ENCODE measurements around the gene BSPH1.
"Not testable (repeated sequence)": the region's sequence is repeated elsewhere in the genome, so short reads cannot be mapped to it uniquely, and the experiment has no call there.

Gene BSPH1, protein sequence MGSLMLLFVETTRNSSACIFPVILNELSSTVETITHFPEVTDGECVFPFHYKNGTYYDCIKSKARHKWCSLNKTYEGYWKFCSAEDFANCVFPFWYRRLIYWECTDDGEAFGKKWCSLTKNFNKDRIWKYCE

GRCh38 chr19:47992070-47992469, at the start of gene BSPH1:
TSS of gene BSPH1 (minus strand) at chr19:47992170. CDS start at chr19:47992081, 89 bp downstream.
- no peak for DNase-seq (ENCODE audit: low spot score)

- DNase-seq (ENCODE audit: low spot score), result no peak
Observed at GRCh38 chr19:48036765-48037164, 44.8 kb upstream of the BSPH1 start.

DNA sequence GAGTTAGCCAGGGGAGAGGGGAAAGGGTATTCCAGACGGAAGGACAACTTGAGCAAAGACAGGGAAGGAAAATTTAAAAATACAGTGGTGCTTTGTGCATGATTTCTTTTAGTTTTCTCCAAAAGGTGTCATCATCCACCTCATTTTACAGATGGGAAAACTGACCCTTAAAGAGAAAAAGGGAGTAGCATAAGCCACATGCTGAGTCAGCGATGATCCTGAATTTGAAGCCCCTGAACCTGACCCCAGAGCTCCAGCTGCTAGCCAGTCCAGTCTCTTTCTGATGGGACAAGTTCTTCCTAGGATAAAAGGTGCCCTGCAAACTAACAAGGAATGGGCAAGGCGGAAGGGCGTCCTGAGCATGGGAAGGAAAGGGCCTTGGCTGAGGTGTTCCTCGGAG, 41.6 kb upstream of the BSPH1 start:
- DNase-seq (ENCODE audit: low spot score), result no peak

- no peak for DNase-seq (ENCODE audit: low spot score)
Observed at GRCh38 chr19:48030073-48030472, 38.1 kb upstream of the BSPH1 start.

GRCh38 chr19:48029431-48029830, 37.5 kb upstream of the BSPH1 start:
- no peak for DNase-seq (ENCODE audit: low spot score)

DNA sequence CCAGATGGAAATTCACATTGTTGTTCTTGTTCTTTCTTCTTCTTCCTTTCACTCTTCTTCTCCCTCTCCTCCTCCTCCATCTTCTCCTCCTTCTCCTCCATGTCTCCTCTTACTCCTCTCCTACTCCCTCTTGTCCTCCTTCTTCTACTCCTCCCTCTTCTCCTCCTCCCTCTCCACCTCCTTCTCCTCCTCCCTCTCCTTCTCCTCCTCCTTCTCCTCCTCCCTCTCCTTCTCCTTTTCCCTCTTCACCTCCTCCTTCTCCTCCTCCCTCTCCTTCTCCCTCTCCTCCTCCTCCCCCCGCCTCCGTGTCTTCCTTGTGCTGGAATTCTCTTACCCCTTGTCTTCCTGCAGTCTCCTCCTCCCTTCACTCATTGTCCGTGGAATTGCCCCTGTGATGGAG, 33.5 kb upstream of the BSPH1 start:
- no peak for DNase-seq (ENCODE audit: low spot score)

GRCh38 chr19:48023518-48023917, 31.5 kb upstream of the BSPH1 start:
- no peak for DNase-seq (ENCODE audit: low spot score)

DNA sequence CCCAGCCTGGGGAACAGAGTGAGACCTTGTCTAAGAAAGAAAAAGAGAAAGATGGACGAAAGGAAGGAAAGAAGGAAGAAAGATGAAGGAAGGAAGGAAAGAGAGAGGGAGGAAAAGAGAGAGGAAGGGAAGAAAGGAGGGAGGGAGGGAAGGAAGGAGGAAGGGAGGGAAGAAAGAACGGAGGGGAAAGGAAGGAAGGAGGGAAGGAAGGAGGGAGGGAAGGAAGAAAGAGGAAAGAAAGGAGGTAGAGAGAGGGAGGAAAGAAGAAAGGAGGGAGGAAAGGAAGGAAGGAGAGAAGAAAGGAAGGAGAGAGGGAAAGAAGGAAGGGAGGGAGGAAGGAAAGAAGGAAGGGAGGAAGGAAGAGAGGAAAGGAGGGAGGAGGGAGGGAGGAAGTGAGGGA, 31.0 kb upstream of the BSPH1 start:
- DNase-seq (ENCODE audit: low spot score), result no peak

DNA sequence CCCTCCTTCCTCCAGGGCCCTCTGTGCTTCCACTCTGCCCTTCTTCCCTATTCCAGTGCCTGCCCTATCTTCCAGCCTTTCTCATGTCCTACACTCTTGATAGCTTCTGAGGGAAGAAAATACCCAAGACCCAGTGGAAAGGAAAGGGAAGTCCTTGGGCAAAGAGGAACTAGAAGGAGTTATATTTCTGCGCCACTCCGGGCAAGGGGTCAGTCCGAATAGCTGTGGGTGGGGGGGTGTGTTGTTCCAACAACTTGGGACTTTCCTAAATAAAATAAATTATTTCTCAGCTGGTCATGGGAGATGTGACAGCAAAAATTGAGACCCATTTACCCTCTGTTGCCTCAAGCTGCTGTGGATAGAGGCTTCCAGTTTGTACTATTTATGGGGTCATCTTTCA, 28.7 kb upstream of the BSPH1 start:
- DNase-seq (ENCODE audit: low spot score), result no peak

- DNase-seq (ENCODE audit: low spot score), result no peak
Observed at GRCh38 chr19:48010932-48011758, 19.2 kb upstream of the BSPH1 start.

GRCh38 chr19:48006762-48007161, 14.8 kb upstream of the BSPH1 start:
- no peak for DNase-seq (ENCODE audit: low spot score)

- DNase-seq (ENCODE audit: low spot score), result no peak
Observed at GRCh38 chr19:48004236-48004635, 12.3 kb upstream of the BSPH1 start.

- DNase-seq (ENCODE audit: low spot score), result no peak
Observed at GRCh38 chr19:48000846-48001245, 8.9 kb upstream of the BSPH1 start.

DNA sequence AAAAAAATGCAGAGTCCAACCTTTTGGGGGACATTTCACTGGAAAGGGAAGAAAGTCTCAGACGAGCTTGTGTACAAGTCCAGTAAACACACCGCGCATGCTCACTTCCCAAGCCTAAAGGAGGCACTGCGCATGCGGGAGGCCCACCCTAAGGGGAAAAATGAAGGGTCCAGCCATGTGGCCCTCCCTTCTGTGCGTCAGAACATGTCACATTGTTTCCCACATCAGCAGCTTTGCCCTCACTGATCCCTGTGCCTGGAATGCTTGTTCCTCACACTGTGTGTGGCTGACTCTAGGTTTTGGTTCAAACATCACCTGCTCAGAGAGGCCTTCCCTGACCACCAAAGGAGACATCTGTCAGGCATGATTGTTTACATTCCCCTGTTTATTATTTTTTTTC, 6.8 kb upstream of the BSPH1 start:
- DNase-seq (ENCODE audit: low spot score), result no peak

- DNase-seq (ENCODE audit: low spot score), result no peak
Observed at GRCh38 chr19:47996230-47996727, 4.3 kb upstream of the BSPH1 start.

- DNase-seq (ENCODE audit: low spot score), result no peak
Observed at GRCh38 chr19:47994209-47994802, 2.3 kb upstream of the BSPH1 start, which contains the start of gene ELSPBP1. TSS of gene ELSPBP1 (plus strand) at chr19:47994632. CDS start at chr19:48008668, 14,036 bp downstream.

DNA sequence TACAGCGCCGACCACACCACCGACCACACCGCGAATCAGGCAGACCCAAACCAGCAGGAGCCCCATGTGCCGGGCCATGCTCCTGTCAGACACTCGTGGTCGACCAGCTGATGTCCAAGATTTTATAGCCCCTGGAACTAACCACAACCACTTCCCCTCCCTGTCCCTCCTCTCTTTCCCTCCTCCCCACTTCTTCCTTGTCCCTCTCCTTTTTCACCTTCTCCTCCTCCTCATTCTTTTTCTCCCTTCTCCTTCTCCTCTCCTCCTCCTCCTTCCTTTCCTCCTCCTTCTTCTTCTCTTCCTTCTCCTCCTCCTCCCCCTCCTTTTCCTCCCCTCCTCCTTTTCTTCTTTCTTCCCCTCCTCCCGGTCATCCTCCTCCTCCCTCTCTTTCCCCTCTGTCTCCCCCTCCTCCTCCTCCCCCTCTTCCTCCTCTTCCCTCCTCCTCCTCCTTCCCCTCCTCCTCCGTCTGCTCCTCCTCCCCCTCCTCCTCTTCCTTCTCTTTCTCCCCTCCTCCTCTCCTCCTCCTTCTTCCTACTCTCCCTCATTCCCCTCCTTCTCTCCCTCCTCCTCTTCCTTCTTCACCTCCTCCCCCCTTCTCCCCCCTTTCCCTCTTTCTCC, 670 bp downstream of the BSPH1 start:
- no peak for DNase-seq (ENCODE audit: low spot score)

DNA sequence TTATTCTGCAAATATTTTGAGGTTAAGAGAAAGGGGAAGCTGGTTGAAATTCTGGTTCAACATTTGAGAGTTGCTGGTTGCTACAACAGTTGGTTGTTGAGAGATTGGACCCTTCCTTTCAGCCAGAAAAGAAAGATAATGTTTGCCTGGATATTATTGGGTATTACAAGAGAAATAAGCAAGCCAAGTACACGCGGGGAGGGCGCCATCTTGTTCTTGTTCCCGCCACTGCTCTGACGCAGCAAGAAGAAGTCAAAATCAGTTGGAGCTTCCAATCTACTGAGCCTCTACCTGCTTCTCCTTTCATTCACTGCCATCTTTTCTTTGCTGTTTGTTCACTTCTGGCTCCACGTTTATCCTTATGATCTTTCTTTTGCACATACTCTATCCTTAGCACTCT, 18.4 kb downstream of the BSPH1 start:
- DNase-seq (ENCODE audit: low spot score), result no peak

DNA sequence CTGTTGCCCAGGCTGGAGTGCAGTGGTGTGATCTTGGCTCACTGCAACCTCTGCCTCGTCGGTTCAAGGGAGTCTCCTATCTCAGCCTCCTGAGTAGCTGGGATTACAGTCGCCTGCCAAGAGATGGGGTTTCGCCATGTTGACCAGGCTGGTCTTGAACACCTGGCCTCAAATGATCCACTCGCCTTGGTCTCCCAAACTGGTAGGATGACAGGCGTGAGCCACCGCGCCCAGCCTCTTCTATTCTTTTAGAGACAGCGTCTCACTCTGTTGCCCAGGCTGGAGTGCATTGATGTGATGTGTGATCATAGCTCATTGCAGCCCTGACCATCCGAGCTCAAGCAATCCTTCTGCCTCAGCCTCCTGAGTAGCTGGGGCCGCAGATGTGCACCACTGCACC, 36.0 kb downstream of the BSPH1 start:
- not testable (repeated sequence) for DNase-seq (ENCODE audit: low spot score)

DNA sequence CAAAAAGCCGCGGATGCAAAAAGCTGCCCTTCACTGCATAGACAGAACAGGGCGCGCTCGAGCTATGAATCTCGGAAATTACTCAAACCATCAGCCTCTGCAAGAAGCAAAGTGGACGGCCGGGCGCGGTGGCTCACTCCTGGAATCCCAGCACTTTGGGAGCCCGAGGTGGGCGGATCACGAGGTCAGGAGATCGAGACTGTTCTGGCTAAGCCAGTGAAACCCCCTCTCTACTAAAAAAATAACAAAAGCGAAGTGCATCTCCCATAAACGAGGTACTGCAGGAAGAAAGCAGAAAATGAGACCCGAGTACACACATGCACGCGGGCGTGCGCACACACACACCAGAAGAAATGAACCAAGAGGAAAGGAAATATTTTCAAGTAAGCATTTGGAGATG, 39.8 kb downstream of the BSPH1 start:
- DNase-seq (ENCODE audit: low spot score), result not testable (repeated sequence)

DNA sequence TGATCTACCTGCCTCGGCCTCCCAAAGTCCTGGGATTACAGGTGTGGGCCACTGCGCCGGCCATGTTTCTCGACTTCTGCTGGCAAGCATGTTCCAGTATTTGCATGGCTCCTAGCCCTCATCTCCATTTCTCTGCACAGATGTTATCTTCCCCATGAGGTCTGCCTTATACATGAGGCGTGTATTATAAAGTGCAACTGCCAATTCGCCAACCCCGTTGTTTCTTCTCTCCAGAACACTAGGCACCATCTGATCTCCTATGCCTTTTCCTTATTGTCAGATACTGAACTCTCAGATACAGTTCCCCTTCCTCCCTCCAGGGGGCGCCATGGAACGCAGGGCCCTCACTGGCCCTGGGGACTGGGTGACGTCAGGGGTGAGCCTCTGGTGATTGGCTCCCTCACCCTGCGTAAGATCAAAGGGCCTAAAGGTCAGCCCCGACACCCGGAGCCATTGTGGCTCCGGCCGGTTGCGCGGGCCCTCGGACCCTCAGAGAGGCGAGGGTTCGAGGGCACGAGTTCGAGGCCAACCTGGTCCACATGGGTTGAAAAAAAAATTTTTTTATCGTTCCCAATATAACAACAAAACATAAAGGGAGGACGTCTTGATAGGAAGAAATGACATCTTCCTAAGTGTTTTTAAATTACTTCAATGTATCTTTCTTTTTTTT, 42.0 kb downstream of the BSPH1 start:
- DNase-seq (ENCODE audit: low spot score), result not testable (repeated sequence)

DNA sequence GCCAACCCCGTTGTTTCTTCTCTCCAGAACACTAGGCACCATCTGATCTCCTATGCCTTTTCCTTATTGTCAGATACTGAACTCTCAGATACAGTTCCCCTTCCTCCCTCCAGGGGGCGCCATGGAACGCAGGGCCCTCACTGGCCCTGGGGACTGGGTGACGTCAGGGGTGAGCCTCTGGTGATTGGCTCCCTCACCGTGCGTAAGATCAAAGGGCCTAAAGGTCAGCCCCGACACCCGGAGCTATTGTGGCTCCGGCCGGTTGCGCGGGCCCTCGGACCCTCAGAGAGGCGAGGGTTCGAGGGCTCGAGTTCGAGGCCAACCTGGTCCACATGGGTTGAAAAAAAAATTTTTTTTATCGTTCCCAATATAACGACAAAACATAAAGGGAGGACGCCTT, 63.4 kb downstream of the BSPH1 start:
- not testable (repeated sequence) for DNase-seq (ENCODE audit: low spot score)

Measured in putamen (tissue), 1 donor.